Mucosa of descending colon (tissue), 3 donors: ENCODE measurements around the gene IDH3A. TPM values are rescaled to one million over a fixed set of nuclear protein-coding genes. Genes with fewer than 3 reads are reported as not detected.

ENCODE experiments used
- ATAC-seq: fragments of 200-7000 bp; cut with Tn5 transposase; one replicate; pipeline ENCODE4 v1.9.1; 2020; ENCODE audit warnings: mild to moderate bottlenecking, moderate library complexity
- DNase-seq, 3 donors: peaks; one replicate each; pipeline ENCODE4 v3.0.0-alpha.2; 2020
- H3K36me3 ChIP-seq: fragments of 200-600 bp; one replicate; pipeline ENCODE4 v1.8.0; 2021; ENCODE audit warnings: low read depth, mild to moderate bottlenecking
- H3K4me1 ChIP-seq: fragments of 200-600 bp; one replicate; pipeline ENCODE4 v1.8.0; 2021; ENCODE audit warnings: low read depth, mild to moderate bottlenecking
- H3K4me3 ChIP-seq: fragments of 200-600 bp; one replicate; pipeline ENCODE4 v1.8.0; 2021; ENCODE audit warnings: mild to moderate bottlenecking
- H3K9me3 ChIP-seq: fragments of 200-600 bp; one replicate; pipeline ENCODE4 v1.8.0; 2021; ENCODE audit warnings: mild to moderate bottlenecking
- intact Hi-C, 2 donors: fragments of 100-400 bp; cut with DNase I in 1 of 2; cut with micrococcal nuclease in 1 of 2; formaldehyde crosslinking; loops; one replicate each; pipeline versions ENCODE4 v1.11.0 to v1.11.1; 2022; cut with DNase I, micrococcal nuclease
- total RNA-seq, 3 donors: library from RNA; stranded (reverse); fragmentation: NEBNext Ultra II Directional in 2 of 3; extraction: Animal tissue kit (Norgen Biotek cat#: 25700) in 2 of 3; gene quantifications; one replicate each; pipeline versions ENCODE4 v1.2.1 to v1.2.4, GENCODE V29; 2021 to 2023
- TF ChIP-seq, protein P1 (sequence below): fragments of 200-600 bp; IDR thresholded peaks from one replicate; pipeline ENCODE4 v1.8.0; 2022; ENCODE audit warnings: antibody characterized with exemption, mild to moderate bottlenecking
- donor health status: DM: no; HTN: no; CAD: no; lungs with moderate emphysema.
- donor health status: DM: no; HTN: no; CAD: no.
- donor health status: DM: no; HTN: yes; CAD: no.

The IDH3A gene
- total RNA-seq, 3 donors from 2014 or later, result 183 to 227 (median 207) TPM

DNA sequence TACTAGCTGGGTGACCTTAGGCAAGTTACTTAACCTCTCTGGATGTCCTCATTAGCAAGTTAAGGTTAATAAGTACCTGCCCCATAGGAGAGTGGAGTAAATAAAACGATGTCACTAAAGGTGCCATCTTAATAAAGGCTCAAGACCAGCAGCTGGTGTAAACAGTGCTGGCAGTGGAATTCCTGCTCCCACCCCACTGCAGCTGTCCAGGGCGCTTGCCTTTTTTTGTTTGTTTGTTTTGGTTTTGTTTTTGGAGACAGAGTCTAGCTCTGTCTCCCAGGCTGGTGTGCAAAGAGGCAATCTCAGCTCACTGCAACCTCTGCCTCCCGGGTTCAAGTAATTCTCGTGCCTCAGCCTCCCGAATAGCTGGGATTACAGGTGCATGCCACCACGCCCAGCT lies 28.9 kb downstream of the IDH3A start:
- DNase-seq, result no peak

DNA sequence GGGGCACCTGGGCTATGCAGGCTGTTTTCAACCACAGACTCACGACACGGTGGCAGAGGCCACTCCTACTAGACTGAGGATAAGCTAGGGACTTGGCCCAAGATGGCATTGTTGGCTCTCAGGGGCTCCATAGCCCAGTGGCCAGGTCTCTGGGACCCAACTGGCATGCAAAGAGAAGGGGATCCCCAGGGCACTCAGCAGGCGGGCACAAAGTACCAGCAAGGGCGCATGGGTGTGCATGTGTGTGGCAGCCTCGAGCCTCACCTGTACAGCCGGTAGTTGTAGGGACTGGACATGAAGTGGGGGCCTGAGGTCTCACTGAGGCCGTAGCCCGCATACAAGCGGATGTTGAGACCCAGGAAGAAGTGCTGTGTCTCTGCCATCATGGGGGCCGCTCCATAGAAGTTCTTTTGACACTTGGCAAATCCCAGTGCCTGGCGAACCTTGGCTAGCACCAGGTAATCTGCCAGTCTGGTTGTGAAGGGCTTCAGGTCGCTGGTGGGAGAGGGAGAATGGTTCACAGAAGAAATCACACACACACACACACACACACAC lies 30.2 kb downstream of the IDH3A start:
- no peaks in the 10 kb centered on the region for H3K9me3 ChIP-seq
- ATAC-seq (no peak), DNase-seq (no peak)
- TF ChIP-seq, protein P1, sequence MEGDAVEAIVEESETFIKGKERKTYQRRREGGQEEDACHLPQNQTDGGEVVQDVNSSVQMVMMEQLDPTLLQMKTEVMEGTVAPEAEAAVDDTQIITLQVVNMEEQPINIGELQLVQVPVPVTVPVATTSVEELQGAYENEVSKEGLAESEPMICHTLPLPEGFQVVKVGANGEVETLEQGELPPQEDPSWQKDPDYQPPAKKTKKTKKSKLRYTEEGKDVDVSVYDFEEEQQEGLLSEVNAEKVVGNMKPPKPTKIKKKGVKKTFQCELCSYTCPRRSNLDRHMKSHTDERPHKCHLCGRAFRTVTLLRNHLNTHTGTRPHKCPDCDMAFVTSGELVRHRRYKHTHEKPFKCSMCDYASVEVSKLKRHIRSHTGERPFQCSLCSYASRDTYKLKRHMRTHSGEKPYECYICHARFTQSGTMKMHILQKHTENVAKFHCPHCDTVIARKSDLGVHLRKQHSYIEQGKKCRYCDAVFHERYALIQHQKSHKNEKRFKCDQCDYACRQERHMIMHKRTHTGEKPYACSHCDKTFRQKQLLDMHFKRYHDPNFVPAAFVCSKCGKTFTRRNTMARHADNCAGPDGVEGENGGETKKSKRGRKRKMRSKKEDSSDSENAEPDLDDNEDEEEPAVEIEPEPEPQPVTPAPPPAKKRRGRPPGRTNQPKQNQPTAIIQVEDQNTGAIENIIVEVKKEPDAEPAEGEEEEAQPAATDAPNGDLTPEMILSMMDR, result no peak
- no peak overlapping the region for H3K4me3 ChIP-seq
- H3K36me3 ChIP-seq, result no peaks in the 10 kb centered on the region
- intact Hi-C loops, result loop anchor here in 1 of 2 donors (10.0 kb wide), 1 partner anchor 65 kb away; no protein-coding TSS in a partner anchor
- no peaks in the 10 kb centered on the region for H3K4me1 ChIP-seq

More for the DNA sequence above, 28.9 kb downstream of the IDH3A start:
- no peaks in the 10 kb centered on the region for H3K4me1 ChIP-seq
- H3K9me3 ChIP-seq, result no peaks in the 10 kb centered on the region
- no peaks in the 10 kb centered on the region for H3K36me3 ChIP-seq
- no peak for ATAC-seq
- TF ChIP-seq, protein P1, result no peak
- no peak overlapping the region for H3K4me3 ChIP-seq
- intact Hi-C loops, result loop anchor here in 1 of 2 donors (10.0 kb wide), 1 partner anchor 67 kb away; no protein-coding TSS in a partner anchor

DNA sequence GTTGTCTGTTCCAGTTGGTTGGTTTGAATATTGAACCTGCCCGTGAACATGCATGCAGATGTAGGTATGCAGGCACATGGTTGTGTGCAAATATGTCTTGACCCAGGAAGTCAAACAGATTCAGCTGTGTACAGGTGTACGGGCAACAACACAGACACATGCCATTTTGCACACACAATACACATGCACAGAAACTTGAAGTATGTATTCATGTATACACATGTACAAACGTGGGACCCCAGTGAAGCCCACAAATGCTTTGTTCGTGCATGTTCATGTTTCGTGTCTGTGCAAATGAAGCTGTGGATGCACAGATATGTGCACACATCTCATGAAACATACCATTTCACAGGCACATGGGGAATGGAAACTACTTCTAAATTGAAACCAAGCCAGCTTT lies 30.7 kb downstream of the IDH3A start:
- Histone ChIP-seq H3K36me3 (no peaks in the 10 kb centered on the region), H3K9me3 (no peaks in the 10 kb centered on the region), H3K4me1 (no peaks in the 10 kb centered on the region), H3K4me3 (no peak overlapping the region)
- TF ChIP-seq, protein P1, result no peak
- DNase-seq (no peak), ATAC-seq (no peak)
- intact Hi-C loops, result loop anchor here in 1 of 2 donors (10.0 kb wide), 1 partner anchor 65 kb away; no protein-coding TSS in a partner anchor

- H3K4me1 ChIP-seq, result no peaks in the 10 kb centered on the region
- intact Hi-C loops, result no loop called here
- H3K9me3 ChIP-seq, result no peaks in the 10 kb centered on the region
- ATAC-seq, result no peak
- DNase-seq, result no peak
- TF ChIP-seq, protein P1, result no peak
- no peaks in the 10 kb centered on the region for H3K36me3 ChIP-seq
- H3K4me3 ChIP-seq, result no peak overlapping the region
Observed at GRCh38 chr15:78182336-78182700, 33.2 kb downstream of the IDH3A start.

- DNase-seq (no peak), ATAC-seq (no peak)
- Histone ChIP-seq H3K4me1 (no peaks in the 10 kb centered on the region), H3K36me3 (no peaks in the 10 kb centered on the region), H3K9me3 (no peaks in the 10 kb centered on the region), H3K4me3 (no peak overlapping the region)
- intact Hi-C loops, result no loop called here
- TF ChIP-seq, protein P1, result no peak
Observed at GRCh38 chr15:78182821-78183220, 33.7 kb downstream of the IDH3A start.
